ENCODE data around the gene SNRPD1.
"Not testable (repeated sequence)": the region's sequence is repeated elsewhere in the genome, so short reads cannot be mapped to it uniquely, and the experiment has no call there.

DNA sequence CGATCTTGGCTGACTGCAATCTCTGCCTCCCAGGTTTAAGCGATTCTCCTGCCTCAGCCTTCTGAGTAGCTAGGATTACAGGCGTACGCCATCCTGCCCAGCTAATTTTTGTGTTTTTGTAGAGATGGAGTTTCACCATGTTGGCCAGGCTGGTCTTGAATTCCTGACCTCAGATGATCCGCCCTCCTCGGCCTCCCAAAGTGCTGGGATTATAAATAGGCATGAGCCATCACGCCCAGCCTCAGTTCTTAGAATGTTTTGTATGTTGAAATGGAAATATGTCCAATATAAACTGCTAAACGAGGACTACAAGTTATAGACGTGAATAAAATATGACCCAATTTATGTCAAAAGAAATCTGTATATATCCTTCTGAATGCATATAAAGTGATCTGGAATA is 9.5 kb downstream of the SNRPD1 start:
- not testable (repeated sequence) for TF ChIP-seq POLR2A (IDR thresholded peaks at IDR 0.05)
- TF ChIP-seq, protein P1, sequence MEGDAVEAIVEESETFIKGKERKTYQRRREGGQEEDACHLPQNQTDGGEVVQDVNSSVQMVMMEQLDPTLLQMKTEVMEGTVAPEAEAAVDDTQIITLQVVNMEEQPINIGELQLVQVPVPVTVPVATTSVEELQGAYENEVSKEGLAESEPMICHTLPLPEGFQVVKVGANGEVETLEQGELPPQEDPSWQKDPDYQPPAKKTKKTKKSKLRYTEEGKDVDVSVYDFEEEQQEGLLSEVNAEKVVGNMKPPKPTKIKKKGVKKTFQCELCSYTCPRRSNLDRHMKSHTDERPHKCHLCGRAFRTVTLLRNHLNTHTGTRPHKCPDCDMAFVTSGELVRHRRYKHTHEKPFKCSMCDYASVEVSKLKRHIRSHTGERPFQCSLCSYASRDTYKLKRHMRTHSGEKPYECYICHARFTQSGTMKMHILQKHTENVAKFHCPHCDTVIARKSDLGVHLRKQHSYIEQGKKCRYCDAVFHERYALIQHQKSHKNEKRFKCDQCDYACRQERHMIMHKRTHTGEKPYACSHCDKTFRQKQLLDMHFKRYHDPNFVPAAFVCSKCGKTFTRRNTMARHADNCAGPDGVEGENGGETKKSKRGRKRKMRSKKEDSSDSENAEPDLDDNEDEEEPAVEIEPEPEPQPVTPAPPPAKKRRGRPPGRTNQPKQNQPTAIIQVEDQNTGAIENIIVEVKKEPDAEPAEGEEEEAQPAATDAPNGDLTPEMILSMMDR (IDR thresholded peaks at IDR 0.05) = not testable (repeated sequence)
